Gastroesophageal sphincter (tissue), 3 donors: ENCODE measurements around the gene GPR35.

Experiments used
- EP300 ChIP-seq: sonication (generic); formaldehyde crosslinking; IDR thresholded peaks from one replicate; pipeline ENCODE4 v1.6.1; 2017; ENCODE audit warnings: antibody characterized with exemption, mild to moderate bottlenecking
- TF ChIP-seq, protein P1 (sequence below), 4 experiments: fragments of 200-600 bp in 2 of 4; fragments of 450-650 bp in 2 of 4; sonication (generic) in 1 of 4; IDR thresholded peaks; one replicate each; pipeline ENCODE4 v1.5.1; 2017 to 2019; ENCODE audit warnings: antibody characterized with exemption in 4 of 4, mild to moderate bottlenecking in 2 of 4, moderate library complexity in 2 of 4

DNA sequence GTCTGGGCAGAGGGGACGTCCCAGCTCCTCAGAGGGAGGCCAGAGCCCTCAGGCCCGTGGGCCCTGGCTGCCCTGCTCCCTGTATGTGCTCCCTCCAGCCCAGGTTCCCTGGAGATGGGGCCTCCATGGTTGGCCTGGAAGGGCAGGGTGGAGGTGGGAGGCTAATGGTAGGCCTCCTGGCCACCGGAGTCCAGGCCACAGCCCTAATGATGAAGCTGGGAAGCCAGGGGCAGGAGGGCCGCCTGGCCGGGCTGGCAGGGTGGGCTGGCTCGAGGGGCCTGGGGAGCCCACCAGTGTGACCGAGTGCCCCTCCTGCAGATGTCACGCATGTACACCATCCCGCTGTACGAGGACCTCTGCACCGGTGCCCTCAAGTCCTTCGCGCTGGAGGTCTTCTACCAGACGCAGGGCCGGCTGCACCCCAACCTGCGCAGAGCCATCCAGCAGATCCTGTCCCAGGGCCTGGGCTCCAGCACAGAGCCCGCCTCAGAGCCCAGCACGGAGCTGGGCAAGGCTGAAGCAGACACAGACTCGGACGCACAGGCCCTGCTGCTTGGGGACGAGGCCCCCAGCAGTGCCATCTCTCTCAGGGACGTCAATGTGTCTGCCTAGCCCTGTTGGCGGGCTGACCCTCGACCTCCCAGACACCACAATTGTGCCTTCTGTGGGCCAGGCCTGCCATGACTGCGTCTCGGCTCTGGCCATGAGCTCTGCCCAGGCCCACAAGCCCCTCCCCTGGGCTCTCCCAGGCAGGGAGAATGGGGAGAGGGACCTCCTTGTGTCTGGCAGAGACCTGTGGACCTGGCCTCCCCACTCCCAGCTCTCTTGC is 47.8 kb upstream of the GPR35 start:
- TF ChIP-seq, protein P1, sequence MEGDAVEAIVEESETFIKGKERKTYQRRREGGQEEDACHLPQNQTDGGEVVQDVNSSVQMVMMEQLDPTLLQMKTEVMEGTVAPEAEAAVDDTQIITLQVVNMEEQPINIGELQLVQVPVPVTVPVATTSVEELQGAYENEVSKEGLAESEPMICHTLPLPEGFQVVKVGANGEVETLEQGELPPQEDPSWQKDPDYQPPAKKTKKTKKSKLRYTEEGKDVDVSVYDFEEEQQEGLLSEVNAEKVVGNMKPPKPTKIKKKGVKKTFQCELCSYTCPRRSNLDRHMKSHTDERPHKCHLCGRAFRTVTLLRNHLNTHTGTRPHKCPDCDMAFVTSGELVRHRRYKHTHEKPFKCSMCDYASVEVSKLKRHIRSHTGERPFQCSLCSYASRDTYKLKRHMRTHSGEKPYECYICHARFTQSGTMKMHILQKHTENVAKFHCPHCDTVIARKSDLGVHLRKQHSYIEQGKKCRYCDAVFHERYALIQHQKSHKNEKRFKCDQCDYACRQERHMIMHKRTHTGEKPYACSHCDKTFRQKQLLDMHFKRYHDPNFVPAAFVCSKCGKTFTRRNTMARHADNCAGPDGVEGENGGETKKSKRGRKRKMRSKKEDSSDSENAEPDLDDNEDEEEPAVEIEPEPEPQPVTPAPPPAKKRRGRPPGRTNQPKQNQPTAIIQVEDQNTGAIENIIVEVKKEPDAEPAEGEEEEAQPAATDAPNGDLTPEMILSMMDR (IDR thresholded peaks at IDR 0.05) = no peak
- no peak for TF ChIP-seq EP300
